ENCODE data around the gene KREMEN2. TPM values are rescaled to one million over a fixed set of nuclear protein-coding genes. Genes with fewer than 3 reads are reported as not detected.

The KREMEN2 gene
- total RNA-seq, 1 donor from 2014 or later: 8.0 TPM

- no peak overlapping the region for H2AFZ ChIP-seq (ENCODE audit: low read depth, low read length)
- FAIRE-seq (no peak), DNase-seq (ENCODE audit: low read depth) (no peak)
- H3K4me3 ChIP-seq (ENCODE audit: insufficient read depth, low read depth, low read length): no peak overlapping the region
- H3K27me3 Mint-ChIP-seq (ENCODE audit: low read depth, unreplicated experiment): peaks cover 7% of the 10 kb centered on the region
- no peak overlapping the region for H3K4me3 Mint-ChIP-seq (ENCODE audit: unreplicated experiment)
- H3K79me2 ChIP-seq (ENCODE audit: insufficient read depth, low read length): no peaks in the 10 kb centered on the region
- H3K27ac Mint-ChIP-seq (ENCODE audit: unreplicated experiment): no peak overlapping the region
- no peaks in the 10 kb centered on the region for H3K36me3 Mint-ChIP-seq (ENCODE audit: low read depth, unreplicated experiment)
- peaks cover 6% of the 10 kb centered on the region for H3K27me3 ChIP-seq (ENCODE audit: insufficient read depth, low read length)
- peaks cover 2% of the 10 kb centered on the region for H3K4me1 Mint-ChIP-seq (ENCODE audit: low read depth, unreplicated experiment)
- H3K4me1 ChIP-seq (ENCODE audit: insufficient read depth, low read length): no peaks in the 10 kb centered on the region
- H4K20me1 ChIP-seq (ENCODE audit: insufficient read depth, low read length): no peaks in the 10 kb centered on the region
- H3K9me3 ChIP-seq (ENCODE audit: insufficient read depth, low read depth, low read length): no peaks in the 10 kb centered on the region
- no peak overlapping the region for H3K9ac ChIP-seq (ENCODE audit: low read length)
- H3K36me3 ChIP-seq (ENCODE audit: insufficient read depth, low read length): no peaks in the 10 kb centered on the region
- TF ChIP-seq CTCF (IDR thresholded peaks at IDR 0.05; ENCODE audit: insufficient read depth, low read depth, low read length): no peak
- no peak for TF ChIP-seq EZH2 (IDR thresholded peaks at IDR 0.05; ENCODE audit: insufficient read depth, low read length)
- no peak overlapping the region for H3K27ac ChIP-seq (ENCODE audit: low read depth, low read length)
- no peaks in the 10 kb centered on the region for H3K9me3 Mint-ChIP-seq (ENCODE audit: unreplicated experiment)
- no peak overlapping the region for H3K4me2 ChIP-seq (ENCODE audit: low read length)
These were observed 8.1 kb upstream of the KREMEN2 start for GRCh38 chr16:2955779-2956578.

DNA sequence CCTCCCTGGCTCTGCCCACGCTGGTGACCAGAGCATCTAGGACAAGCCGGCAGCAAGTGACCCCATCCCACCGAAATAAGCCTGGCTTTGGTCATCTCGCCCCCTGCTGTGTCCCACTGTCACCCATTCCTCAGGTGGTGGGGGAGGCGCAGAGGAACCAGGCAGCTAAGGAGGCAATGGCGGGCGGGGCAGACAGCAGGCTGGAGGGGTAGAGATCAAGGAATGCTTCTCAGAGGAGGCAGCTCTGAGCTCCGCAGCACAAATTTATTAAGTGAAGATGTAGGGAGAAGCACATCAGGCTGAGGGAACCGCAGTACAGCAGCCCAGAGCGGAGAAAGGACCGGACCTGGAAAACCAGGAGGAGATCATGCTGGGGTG is 7.5 kb upstream of the KREMEN2 start:
- H2AFZ ChIP-seq (ENCODE audit: low read depth, low read length): no peak overlapping the region
- Mint-ChIP-seq H3K27me3 (ENCODE audit: low read depth, unreplicated experiment) (peaks cover 7% of the 10 kb centered on the region), H3K27ac (ENCODE audit: unreplicated experiment) (no peak overlapping the region), H3K4me3 (ENCODE audit: unreplicated experiment) (no peak overlapping the region), H3K36me3 (ENCODE audit: low read depth, unreplicated experiment) (no peaks in the 10 kb centered on the region), H3K9me3 (ENCODE audit: unreplicated experiment) (no peaks in the 10 kb centered on the region), H3K4me1 (ENCODE audit: low read depth, unreplicated experiment) (peaks cover 2% of the 10 kb centered on the region)
- H3K27me3 ChIP-seq (ENCODE audit: insufficient read depth, low read length): peaks cover 6% of the 10 kb centered on the region
- H3K27ac ChIP-seq (ENCODE audit: low read depth, low read length): no peak overlapping the region
- FAIRE-seq: no peak
- DNase-seq (ENCODE audit: low read depth): no peak
- no peaks in the 10 kb centered on the region for H3K4me1 ChIP-seq (ENCODE audit: insufficient read depth, low read length)
- H3K9ac ChIP-seq (ENCODE audit: low read length): no peak overlapping the region
- H4K20me1 ChIP-seq (ENCODE audit: insufficient read depth, low read length): no peaks in the 10 kb centered on the region
- H3K36me3 ChIP-seq (ENCODE audit: insufficient read depth, low read length): no peaks in the 10 kb centered on the region
- H3K79me2 ChIP-seq (ENCODE audit: insufficient read depth, low read length): no peaks in the 10 kb centered on the region
- no peaks in the 10 kb centered on the region for H3K9me3 ChIP-seq (ENCODE audit: insufficient read depth, low read depth, low read length)
- H3K4me2 ChIP-seq (ENCODE audit: low read length): no peak overlapping the region
- H3K4me3 ChIP-seq (ENCODE audit: insufficient read depth, low read depth, low read length): no peak overlapping the region
- TF ChIP-seq EZH2 (IDR thresholded peaks at IDR 0.05; ENCODE audit: insufficient read depth, low read length) (no peak), CTCF (IDR thresholded peaks at IDR 0.05; ENCODE audit: insufficient read depth, low read depth, low read length) (no peak)

DNA sequence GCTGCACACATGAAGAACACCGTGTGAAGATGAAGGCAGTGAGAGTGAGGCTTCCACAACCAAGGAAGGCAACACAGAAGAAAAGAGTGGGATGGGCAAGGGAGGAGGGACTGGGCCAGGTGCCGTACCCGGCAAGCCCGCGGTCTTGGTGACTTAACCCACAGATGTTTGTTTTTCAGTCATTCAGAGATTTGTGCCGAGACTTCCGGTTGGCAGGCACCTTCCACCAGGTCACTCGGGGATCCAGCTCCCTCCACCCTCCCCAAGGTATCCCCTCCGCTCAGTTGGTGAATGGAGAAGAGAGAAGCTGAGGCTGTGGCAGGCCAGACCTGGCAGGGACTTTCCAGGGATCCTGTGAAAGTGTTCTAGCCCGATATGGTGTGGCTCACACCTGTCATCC is 4.9 kb upstream of the KREMEN2 start:
- no peak overlapping the region for H3K9ac ChIP-seq (ENCODE audit: low read length)
- no peak overlapping the region for H3K4me2 ChIP-seq (ENCODE audit: low read length)
- no peaks in the 10 kb centered on the region for H3K36me3 ChIP-seq (ENCODE audit: insufficient read depth, low read length)
- H2AFZ ChIP-seq (ENCODE audit: low read depth, low read length): no peak overlapping the region
- peaks cover 28% of the 10 kb centered on the region for H3K27me3 ChIP-seq (ENCODE audit: insufficient read depth, low read length)
- TF ChIP-seq CTCF (IDR thresholded peaks at IDR 0.05; ENCODE audit: insufficient read depth, low read depth, low read length) (no peak), EZH2 (IDR thresholded peaks at IDR 0.05; ENCODE audit: insufficient read depth, low read length) (no peak)
- peaks cover 7% of the 10 kb centered on the region for H3K4me1 ChIP-seq (ENCODE audit: insufficient read depth, low read length)
- Mint-ChIP-seq H3K27ac (ENCODE audit: unreplicated experiment) (no peak overlapping the region), H3K36me3 (ENCODE audit: low read depth, unreplicated experiment) (no peaks in the 10 kb centered on the region), H3K27me3 (ENCODE audit: low read depth, unreplicated experiment) (peaks cover 7% of the 10 kb centered on the region), H3K9me3 (ENCODE audit: unreplicated experiment) (no peaks in the 10 kb centered on the region), H3K4me1 (ENCODE audit: low read depth, unreplicated experiment) (peaks cover 2% of the 10 kb centered on the region), H3K4me3 (ENCODE audit: unreplicated experiment) (no peak overlapping the region)
- FAIRE-seq (no peak), DNase-seq (ENCODE audit: low read depth) (no peak)
- H3K27ac ChIP-seq (ENCODE audit: low read depth, low read length): no peak overlapping the region
- H3K79me2 ChIP-seq (ENCODE audit: insufficient read depth, low read length): no peaks in the 10 kb centered on the region
- H3K4me3 ChIP-seq (ENCODE audit: insufficient read depth, low read depth, low read length): no peak overlapping the region
- no peaks in the 10 kb centered on the region for H4K20me1 ChIP-seq (ENCODE audit: insufficient read depth, low read length)
- no peaks in the 10 kb centered on the region for H3K9me3 ChIP-seq (ENCODE audit: insufficient read depth, low read depth, low read length)
